Stimulated activated CD4-positive, alpha-beta T cell treated with anti-CD3 and anti-CD28 coated beads, Interleukin-12 subunit alpha, Interleukin-12 subunit beta, amount 100 ng/mL, for 24 hours (primary cell): ENCODE data around the gene MAP2K5.

Experiments used
- DNase-seq, 2 experiments: peaks; one replicate each; pipeline ENCODE4 v3.0.0-alpha.2; 2020; ENCODE audit warnings: low read depth in 2 of 2

MAP2K5 gene

DNA sequence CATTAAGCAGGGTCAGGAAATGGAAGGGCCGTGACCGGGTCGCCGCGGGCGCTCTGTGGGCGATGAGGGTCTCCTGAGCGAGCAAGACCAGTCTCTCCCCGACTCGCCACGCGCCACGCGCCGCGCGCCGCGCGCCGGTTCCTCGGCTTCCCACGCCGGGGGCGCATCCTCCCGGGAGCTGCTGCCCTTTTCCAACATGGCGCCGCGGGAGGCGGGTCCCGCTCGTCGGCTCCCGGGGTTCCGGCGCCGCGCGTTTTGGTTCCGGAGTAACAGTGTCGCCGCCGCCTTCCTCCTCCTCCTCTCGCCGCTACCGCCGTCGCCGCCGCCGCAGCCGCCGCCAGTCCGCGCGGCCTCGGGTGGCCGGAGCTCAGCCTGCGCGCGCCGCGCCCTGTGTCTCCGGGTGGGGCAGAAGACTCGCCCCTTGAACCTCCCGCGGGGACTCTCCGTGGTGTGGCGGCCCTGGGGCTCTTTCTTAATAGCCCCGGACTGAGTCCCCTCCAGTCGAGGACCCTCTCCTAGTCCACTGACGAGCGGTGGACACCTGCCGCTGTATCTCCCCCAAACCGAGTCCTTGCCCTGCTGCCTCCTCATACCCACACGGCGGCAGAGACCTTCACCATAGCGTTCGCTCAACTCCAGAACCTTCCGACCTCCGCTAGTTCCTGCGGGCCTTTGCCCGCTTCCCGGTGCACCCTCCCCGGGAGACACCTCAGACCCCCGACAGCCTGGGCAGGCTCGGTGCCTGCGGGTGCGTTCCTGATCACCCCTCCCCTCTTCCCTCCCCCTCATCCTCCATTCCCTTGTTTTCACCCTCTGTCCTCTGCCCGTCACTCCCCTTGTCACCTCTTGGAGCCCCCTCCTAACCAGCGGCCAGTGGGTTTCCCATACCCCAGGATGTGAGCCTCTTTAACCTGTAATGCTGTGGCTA, at the start of gene MAP2K5:
Gene MAP2K5, plus strand, starts transcription at position 284 of the 928 bp plus-strand sequence. Its CDS starts 633 bp downstream, at position 917.
- DNase-seq, result peak; percentile 73 to 80

DNA sequence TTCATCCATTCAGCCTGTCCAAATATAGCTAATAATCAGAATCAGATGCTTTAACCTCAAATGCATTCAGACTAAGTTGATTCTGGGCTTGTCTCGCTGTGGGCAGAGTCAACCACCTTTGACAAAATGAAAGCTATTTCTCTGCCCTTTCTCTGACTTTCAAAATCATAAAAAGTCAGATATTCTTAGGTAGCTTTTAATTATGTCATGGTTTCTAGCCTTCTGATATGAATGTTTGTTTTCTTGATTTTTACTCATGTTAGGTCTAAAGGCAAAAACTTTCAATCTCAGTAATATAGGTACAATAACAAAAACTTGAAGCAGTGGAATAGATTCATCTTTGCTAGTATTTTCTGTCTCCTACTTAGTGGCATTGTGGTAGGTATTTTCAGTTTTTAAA, 46.9 kb upstream of the MAP2K5 start:
- DNase-seq, result no peak

DNA sequence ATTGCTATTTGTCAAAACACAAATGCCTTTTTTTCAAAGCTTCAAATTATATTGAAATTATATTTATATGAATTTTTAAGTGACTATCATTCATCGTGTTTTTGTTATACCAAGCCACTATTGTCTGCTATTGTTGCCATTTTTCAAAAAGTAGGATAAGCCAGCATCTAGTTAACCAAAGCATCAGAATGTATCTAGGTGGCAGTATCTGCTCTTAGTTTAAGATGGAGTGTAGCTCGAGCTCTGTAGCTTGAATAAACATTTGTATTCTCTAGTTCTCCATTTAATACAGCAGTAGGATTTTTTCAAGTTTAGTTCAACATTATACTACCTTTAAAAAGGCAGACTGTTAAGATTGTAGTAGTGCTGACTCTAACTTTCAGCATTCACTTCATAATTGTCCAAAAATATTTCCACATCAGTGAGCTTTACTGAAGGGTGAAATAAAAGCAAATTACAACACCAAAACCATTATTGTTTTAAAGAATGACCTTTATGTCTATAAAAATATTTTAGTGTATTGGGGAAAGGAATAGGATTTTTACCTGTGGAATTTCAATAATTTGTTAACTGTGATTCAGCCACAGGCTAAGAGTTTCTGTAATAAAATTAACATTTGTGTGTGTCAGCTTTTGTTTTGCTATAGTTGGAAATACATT, 41.2 kb upstream of the MAP2K5 start:
- no peak for DNase-seq

DNA sequence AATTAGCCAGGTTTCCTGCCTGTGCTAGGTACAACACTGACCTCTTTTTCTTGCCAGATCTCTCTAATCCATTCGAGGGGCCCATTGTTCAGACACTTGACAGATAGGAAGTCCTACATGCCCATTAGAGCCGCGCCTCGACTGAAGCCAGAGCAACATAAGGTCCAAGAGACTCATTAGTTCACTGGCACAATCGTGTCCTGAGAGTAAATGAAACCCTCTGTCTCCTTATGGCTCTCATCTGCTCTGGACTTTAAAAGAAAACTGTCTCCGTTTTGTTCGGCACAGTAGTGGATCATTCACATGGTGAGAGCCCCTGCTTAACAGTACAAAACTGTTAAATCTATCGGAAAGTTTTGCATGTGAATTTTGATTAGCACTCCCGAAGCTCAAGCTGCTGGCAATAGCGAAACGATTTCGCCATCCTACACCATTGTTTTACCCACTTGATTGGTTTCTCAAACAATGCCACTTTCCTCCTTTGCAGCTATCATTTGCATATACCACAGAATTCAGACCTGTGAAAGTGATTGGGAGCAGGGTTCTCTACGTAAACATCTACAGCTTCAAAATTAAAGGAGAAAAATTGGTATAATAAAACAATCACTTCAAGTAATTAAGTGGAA, 40.6 kb upstream of the MAP2K5 start:
- DNase-seq, result no peak

DNA sequence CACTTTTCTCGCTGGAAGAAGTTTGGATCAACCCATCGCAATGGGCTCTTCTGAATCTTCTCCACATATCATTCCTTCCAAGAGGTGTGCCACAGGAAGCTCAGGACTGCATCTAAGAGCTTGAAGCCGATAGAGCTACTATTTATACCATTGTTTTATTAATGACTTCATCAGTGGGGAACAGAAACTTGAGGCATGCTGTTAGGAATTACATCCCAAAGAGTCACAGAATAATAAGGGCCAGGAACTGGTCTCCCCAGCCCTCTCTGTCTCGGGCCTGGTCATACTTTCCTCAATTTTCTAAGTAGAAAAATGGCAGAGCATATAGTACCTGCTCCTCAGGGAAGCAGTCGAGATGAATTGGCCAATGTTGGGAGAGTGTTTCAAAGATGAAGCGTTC, 38.4 kb upstream of the MAP2K5 start:
- no peak for DNase-seq

DNA sequence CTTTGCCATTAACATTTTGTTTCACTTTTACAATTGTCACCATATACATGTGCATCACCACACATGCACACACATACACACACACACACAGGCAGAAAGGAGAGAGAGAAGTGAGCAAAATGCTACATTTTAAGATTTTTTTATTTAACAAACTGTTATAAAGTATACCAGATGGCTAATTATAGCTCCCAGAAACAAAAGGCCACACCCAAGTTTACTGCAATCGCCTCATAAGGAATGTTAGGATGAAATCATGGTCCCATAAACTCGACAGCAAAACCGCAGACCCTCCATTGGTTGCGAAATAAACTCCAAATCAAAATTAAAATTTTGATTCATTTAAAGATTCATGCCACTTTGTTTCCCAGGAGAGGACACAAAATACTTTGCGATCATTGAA, 37.7 kb upstream of the MAP2K5 start:
- no peak for DNase-seq

DNA sequence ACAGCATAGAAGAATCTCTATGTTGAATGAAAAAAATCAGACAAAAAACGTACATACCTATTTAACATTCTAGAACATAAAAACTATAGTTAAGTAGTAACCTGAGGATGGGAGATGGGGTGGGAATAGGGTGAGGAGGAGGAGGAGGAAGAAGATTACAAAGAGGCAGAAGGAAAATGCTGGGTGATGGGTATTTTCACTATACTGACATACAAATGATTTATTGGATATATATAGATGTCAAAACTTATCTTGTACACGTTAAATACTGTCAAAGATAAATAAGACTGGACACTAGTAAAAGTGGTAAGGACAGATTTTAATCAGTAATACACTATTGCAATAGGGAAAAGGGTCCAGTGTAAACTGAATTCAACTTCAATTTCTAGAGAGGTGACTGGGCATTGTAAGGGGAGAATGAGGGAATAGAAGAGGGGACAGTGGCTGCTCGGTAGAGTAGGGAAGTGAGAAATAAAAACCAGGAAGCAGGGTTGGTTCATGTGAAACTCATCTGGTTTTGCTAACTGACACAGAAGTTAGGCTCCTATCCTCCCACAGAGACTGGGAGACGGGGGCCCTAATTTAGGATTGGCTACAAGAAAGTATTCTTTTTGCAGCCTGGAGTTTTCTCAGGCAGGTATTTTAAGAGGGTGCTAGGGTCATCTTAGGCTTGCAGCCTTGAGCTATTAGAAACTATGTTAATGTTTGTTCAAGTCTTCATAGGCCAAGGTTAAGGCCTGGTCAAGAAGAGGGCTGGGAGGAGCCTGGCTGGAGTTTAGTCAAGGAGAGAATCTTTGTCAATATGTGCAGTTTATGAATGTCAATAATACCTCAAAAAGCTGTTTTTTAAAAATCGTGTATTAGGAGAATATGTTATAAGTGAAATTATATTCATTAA, 36.6 kb upstream of the MAP2K5 start:
- DNase-seq, result no peak

DNA sequence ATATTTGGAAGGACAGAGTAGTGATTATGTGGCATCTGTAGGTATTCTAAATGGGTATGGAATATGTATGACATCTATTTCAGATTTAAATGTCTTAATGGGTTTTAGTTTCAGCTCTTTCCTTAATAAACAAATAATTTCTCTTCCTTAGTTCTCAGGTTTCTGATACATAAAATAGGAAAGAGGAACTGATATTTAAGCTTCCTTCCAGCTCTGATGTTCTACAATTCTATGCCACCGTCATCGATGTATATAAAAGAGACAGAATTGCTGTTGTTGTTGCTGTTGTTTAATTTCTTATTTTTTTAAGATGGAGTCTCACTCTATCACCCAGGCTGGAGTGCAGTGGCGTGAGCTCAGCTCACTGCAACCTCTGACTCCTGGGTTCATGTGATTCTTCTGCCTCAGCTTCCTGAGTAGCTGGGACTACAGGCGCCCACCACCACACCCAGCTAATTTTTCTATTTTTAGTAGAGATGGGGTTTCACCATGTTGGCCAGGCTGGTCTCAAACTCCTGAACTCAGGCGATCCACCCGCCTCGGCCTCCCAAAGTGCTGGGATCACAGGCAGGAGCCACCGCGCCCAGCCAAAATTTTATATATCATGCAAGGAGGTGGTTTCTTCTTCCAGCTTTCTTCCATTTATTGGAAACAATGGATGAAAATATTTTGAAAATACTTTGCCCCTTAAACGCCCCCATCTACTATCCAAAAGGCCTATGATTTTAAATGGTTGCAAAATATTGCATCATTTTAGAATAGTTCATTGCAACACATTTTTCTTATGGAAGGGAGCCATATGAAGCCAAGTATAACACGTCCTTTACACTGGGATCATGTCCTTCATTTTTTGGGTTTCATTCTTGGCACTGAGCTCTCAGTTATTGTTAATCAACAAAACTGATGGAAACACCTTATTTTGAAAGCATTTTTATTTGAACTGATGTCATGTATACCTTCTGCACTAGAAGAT, 35.4 kb upstream of the MAP2K5 start:
- no peak for DNase-seq

DNA sequence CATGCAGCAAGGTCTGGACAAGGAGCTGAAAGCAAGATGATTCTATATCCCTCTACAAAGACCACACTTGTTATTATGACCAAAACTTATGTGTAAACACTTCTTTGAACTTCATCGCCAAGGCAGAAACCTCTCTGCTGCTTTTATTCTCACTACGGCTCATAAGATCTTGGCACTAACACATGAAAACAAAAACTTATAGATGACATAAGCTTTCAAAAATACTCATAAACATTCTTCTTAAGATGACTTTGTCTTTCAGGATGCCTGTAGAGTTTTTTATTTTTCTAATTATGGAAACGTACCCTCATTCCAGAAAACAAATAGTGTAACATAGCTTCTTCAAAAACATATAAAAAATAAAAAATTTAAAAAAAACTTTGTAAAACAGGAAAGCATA, 34.1 kb upstream of the MAP2K5 start:
- no peak for DNase-seq

DNA sequence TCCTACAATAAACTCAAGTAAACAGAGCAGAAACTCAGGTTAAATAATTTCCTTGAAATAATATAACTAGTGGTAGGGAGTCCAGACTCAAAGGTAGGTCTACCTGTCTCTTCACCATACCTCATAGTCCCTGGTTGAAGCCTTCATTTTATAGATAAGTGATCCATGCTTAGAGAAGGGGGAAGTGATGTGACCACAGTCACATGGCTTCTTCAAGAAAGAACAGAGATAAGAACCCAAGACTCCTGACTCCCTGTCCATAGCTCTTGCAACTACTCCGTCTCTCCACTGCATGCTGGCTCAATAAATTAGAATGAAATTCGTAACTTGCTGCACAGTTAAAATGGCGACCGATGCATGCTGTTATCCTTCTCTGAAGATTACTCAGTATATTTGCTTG, 32.6 kb upstream of the MAP2K5 start:
- no peak for DNase-seq

DNA sequence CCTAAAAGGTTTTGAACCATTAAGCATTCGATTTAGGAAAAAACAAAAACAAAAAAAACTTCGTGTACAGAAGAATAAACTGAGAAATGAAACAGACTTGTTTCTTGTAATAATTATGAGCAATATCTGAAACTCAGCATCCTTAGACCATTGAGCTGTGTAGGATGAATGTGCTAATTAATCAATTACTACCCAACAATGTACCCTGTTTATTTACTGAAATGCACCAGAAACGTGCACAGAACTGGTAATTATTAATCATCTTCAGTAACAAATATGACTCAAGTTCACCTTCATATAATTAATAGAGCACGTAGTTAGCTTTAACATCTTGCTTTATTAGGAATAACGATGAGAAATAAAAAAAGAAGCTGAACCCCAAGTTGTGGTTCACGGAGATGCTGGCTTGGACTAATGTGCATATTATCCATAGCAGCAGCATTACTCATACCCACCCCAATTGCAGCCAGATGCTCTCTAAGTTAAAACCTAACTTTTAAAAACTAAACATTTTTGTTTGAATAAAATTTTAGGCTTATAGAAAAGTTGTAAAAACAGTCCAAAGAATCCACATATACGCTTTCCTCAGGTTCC, 31.8 kb upstream of the MAP2K5 start:
- DNase-seq, result no peak

DNA sequence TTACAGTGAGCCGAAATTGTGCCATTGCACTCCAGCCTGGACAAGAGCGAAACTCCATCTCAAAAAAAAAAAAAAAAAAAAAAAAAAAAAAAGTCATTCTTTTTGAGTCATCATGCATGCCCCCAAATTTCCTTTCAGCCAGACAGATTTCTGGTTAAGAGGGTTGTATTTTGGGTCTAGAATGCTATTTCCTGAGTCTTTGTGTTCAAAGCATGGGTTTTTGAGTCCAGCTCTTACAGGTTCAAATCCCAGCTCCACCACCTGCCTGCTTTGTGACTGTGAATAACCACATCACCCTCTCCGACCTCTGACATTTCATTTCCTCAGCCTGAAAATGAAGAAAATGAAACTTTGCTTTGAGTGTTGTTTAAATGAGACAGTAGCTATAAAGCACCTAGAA, 30.9 kb upstream of the MAP2K5 start:
- no peak for DNase-seq

DNA sequence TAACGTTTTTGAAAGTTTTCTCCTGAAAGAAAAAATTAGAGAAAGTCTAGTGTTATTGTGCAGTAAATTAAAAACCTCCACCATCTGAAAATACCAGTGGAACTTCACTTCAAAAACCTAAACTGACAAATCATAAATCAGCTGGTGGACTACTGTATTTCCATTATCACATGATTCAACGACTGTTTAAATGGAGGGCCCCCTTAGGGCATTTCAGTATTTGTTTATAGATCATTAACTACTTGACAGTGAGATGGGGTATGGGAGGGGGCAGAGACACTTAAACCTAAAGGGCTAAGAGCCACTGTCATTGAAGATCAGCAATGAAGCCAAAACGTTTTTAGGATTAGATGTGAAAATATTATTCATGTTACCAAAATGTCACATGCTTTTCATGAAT, 30.4 kb upstream of the MAP2K5 start:
- no peak for DNase-seq

DNA sequence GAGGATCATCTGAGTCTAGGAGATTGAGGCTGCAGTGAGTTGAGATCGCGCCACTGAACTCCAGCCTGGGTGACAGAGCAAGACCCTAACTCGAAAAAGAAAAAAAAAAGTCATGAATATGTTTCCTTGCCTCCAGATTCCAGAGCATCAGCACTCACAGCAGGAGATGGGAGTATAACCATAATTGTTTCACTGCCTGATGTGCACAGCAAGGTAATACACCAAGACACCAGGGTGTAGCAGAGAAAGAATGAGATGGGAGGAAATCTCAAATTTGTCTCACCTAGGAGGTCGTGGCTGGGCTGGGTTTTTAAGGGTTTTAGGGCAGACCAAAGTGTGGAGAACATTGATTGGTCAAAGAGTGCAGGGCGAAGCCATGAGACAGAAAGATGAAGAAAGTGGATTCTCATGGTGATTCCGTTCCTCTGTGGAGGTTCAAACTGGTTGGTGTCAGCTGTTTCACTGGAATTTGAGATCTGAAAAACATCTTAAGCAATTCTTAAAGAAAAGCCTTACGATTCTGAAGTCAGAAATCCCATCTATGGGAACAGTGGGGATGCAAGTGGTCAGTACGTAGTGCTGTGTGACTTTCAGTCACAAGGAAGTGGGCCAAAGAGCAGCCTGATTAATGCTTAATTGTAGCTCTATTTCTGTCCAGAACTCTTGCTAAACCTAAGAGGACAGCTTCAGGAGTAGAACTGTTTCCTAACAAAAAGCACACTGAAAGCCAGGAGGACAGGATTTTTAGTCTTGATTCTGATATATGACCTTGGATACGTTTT, 29.4 kb upstream of the MAP2K5 start:
- DNase-seq, result no peak

DNA sequence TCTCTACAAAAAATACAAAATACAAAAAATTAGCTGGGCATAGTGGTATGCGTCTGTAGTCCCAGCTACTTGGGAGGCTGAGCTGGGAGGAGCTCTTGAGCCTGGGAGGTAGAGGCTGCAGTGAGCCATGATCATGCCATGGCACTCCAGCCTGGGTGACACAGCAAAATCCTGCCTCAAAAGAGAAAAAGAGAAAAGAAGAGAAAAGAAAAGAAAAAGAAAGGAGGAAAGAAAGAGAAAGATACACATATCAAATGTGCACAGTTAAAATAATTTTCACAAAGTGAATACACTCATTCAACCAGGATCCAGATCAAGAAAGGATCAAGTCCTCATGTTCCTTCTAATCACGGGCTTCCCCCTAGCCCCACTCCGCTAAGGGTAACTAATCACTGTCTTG, 27.4 kb upstream of the MAP2K5 start:
- DNase-seq, result no peak

DNA sequence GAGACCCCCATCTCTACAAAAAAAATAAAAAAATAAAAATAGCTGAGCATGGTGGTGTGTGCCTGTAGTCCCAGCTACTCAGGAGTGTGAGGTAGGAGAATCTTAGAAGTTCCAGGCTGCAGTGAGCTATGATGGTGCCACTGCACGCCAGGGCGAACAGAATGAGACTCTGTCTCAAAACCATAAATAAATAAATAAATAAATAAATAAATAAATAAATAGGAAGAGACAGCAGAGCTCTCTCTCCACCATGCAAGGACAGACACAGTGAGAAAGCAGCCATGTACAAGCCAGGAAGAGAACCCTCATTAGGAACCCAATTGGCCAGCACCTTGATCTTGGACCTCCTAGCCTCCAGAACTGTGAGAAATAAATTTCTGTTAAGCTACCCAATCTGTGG, 26.9 kb upstream of the MAP2K5 start:
- DNase-seq, result no peak

DNA sequence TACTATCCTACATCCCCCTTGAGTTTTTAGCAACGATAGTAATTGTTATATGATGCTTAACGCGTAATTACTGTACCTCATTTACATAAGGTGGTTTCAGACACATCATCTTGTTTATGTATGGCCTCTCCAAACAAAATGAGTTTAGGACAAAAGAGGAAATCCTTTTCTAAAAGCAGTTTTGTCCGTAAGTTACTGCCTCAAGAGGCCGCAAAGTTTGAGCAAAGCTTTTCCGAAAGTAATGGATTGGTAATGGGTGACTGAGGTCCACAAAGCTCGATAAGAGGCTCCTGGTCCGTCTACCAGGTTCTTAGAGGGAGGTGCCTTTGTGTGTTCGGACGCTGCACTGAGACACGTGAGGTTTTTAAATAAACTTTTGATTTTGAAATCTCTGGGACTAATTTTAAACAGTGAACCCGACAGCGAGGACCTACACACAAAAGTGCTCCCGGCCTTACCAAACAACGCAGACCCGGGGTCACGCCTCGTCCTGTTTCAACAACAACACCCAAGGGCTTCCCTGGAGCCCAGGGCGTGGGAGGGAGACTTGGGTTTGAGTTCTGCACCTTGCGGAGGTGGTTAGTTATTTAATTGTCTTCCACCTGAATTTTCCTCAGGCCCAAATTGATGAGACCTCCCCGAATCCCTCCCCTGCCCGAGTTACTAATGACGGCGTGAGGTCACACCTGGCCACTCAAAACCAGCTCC, 22.0 kb upstream of the MAP2K5 start:
- no peak for DNase-seq

DNA sequence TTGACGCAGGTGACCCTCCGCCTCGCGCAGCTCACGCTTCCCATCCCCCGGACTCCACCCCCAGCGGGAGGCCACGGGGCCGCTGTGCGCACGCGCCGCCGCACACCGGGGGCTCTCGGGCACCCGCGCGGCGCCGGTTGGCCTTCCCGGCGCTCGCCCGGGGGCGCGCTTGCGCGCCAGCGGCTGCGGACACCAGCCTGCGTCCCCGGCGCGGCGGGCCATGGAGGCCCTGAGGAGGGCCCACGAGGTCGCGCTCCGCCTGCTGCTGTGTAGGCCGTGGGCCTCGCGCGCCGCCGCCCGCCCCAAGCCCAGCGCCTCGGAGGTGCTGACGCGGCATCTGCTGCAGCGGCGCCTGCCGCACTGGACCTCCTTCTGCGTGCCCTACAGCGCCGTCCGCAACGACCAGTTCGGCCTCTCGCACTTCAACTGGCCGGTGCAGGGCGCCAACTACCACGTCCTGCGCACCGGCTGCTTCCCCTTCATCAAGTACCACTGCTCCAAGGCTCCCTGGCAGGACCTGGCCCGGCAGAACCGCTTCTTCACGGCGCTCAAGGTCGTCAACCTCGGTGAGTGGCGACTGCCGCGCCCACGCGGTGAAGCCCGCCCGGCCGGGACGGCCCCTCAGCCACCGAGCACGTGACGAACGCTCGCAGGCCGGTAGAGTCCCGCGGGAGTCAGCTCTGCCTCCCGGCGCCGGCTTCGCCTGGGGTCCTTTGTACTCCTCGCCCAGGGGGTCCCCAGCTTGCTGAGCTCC, 21.3 kb upstream of the MAP2K5 start, which contains the start of gene C15orf61:
Gene C15orf61, plus strand, starts transcription at position 103 of the 754 bp plus-strand sequence. Its CDS starts 118 bp downstream, at position 221.
- DNase-seq, result peak; percentile 73 to 76
